Ureter (tissue), 1 donor: ENCODE results near the gene UBE2N. TPM values are rescaled to one million over a fixed set of nuclear protein-coding genes. Genes with fewer than 3 reads are reported as not detected.

Experiments used
- DNase-seq: peaks from one replicate; pipeline ENCODE4 v3.0.0-alpha.2; 2020; ENCODE audit warnings: low spot score
- total RNA-seq: library from RNA; stranded (reverse); gene quantifications from one replicate; pipeline ENCODE4 v1.2.4, GENCODE V29; 2023
- donor health status: DM: yes; HTN: yes; CAD: no.

Gene UBE2N
- total RNA-seq: 133 TPM

GRCh38 chr12:93441617-93442410, at the start of gene UBE2N:
UBE2N (minus strand) TSS chr12:93441947; CDS start chr12:93441884, 63 bp downstream.
- DNase-seq: peak; percentile 96

GRCh38 chr12:93484315-93484981, 42.7 kb upstream of the UBE2N start:
- DNase-seq: no peak

GRCh38 chr12:93483151-93483807, 41.5 kb upstream of the UBE2N start:
- DNase-seq: no peak

- DNase-seq: no peak
These were observed 41.0 kb upstream of the UBE2N start for GRCh38 chr12:93482721-93483120.

- no peak for DNase-seq
These were observed 34.8 kb upstream of the UBE2N start for GRCh38 chr12:93476555-93476954.

- DNase-seq: no peak
These were observed 27.6 kb upstream of the UBE2N start for GRCh38 chr12:93469386-93469785.

- DNase-seq: no peak
These were observed 26.2 kb upstream of the UBE2N start for GRCh38 chr12:93468008-93468371.

- peak; percentile 92 for DNase-seq
These were observed 25.7 kb upstream of the UBE2N start, which contains the start of gene MRPL42 for GRCh38 chr12:93467351-93468007. MRPL42 (plus strand) TSS chr12:93467514; CDS start chr12:93469286, 1,772 bp downstream.

- no peak for DNase-seq
These were observed 25.0 kb upstream of the UBE2N start for GRCh38 chr12:93466625-93467350.

GRCh38 chr12:93465841-93466240, 24.1 kb upstream of the UBE2N start:
- DNase-seq: no peak

GRCh38 chr12:93461503-93461902, 19.8 kb upstream of the UBE2N start:
- DNase-seq: no peak

- no peak for DNase-seq
These were observed 19.2 kb upstream of the UBE2N start for GRCh38 chr12:93460902-93461301.

- DNase-seq: no peak
These were observed 18.3 kb upstream of the UBE2N start for GRCh38 chr12:93460003-93460402.

- no peak for DNase-seq
These were observed 17.4 kb upstream of the UBE2N start for GRCh38 chr12:93459097-93459496.

- DNase-seq: no peak
These were observed 14.3 kb upstream of the UBE2N start for GRCh38 chr12:93456077-93456476.

GRCh38 chr12:93453633-93454032, 11.9 kb upstream of the UBE2N start:
- no peak for DNase-seq

GRCh38 chr12:93451423-93452158, 9.8 kb upstream of the UBE2N start:
- no peak for DNase-seq

- no peak for DNase-seq
These were observed 7.5 kb upstream of the UBE2N start for GRCh38 chr12:93449277-93449676.

GRCh38 chr12:93448796-93449195, 7.0 kb upstream of the UBE2N start:
- DNase-seq: no peak

GRCh38 chr12:93447555-93448290, 6.0 kb upstream of the UBE2N start:
- no peak for DNase-seq
